OCI-LY7 (cell line): ENCODE data around the gene PLEKHA6.

Source experiments
- EZH2phosphoT487 ChIP-seq: fragments of 200-600 bp; sonication (generic); IDR thresholded peaks from 2 replicates; pipeline ENCODE4 v1.6.1; 2018; ENCODE audit warnings: low read depth, borderline replicate concordance, mild to moderate bottlenecking, mixed run types, antibody characterized with exemption, low read length, moderate library complexity, mixed read lengths
- TF ChIP-seq, protein P1 (sequence below): fragments of 200-600 bp; sonication (generic); conservative IDR thresholded peaks from 2 replicates; pipeline ENCODE4 v1.5.1; 2014; ENCODE audit warnings: mild to moderate bottlenecking, antibody characterized with exemption, low read length, moderate library complexity, mixed read lengths

DNA sequence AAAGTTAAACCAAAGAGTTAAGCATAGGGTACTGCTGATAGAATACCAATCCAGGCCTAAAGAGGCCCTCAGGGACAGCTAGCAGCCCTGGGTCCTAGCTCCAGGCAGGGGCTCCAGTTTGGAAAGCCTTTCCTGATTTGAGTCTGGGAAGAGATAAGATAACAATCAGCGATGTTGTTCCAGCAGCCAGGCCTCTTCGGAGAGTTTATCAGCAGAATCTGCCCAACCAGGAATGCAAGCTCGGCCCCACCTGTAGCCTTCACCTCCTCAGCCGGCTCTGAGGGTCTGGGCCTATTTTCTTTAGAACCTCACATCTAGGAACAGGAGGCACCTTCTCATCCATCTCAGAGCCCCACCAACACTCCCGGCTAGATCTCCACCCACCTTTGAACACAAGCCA lies 42.6 kb downstream of the PLEKHA6 start:
- TF ChIP-seq, protein P1, sequence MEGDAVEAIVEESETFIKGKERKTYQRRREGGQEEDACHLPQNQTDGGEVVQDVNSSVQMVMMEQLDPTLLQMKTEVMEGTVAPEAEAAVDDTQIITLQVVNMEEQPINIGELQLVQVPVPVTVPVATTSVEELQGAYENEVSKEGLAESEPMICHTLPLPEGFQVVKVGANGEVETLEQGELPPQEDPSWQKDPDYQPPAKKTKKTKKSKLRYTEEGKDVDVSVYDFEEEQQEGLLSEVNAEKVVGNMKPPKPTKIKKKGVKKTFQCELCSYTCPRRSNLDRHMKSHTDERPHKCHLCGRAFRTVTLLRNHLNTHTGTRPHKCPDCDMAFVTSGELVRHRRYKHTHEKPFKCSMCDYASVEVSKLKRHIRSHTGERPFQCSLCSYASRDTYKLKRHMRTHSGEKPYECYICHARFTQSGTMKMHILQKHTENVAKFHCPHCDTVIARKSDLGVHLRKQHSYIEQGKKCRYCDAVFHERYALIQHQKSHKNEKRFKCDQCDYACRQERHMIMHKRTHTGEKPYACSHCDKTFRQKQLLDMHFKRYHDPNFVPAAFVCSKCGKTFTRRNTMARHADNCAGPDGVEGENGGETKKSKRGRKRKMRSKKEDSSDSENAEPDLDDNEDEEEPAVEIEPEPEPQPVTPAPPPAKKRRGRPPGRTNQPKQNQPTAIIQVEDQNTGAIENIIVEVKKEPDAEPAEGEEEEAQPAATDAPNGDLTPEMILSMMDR: no peak
- no peak for TF ChIP-seq EZH2phosphoT487
